Measurements from ENCODE around the gene FCHSD2.

DNA sequence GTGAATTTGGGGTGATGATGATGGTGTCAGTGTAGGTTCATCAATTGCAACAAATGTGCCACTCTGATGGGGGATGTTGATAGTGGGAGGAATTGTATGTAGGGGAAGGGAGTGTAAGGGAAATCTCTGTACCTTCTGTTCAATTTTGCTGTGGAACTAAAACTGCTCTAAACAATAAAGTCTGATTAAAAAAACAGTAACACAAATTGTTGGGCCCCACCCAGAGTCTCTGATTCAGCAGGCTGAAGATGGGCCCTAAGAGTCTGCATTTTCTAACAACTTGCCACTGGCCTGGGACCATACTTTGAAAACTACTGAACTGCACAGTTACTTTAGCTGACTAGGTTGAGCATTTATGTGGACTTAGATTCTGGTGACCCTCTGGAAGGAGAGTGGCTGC is 214.7 kb downstream of the FCHSD2 start:
- TF ChIP-seq EZH2phosphoT487 (IDR thresholded peaks at IDR 0.05; ENCODE audit: insufficient read depth, low read depth) (no peak), EZH2 (IDR thresholded peaks at IDR 0.05; ENCODE audit: insufficient read depth, poor library complexity, severe bottlenecking) (no peak)

Data from GM23248 (cell line).